ENCODE results near the gene KCNT1. TPM values are rescaled to one million over a fixed set of nuclear protein-coding genes. Genes with fewer than 3 reads are reported as not detected.

The KCNT1 gene
- total RNA-seq, 1 experiment from 2014 or later = 0.17 TPM

- Histone ChIP-seq H3K9me3 (ENCODE audit: control insufficient read depth in 1 of 2, insufficient read depth in 1 of 2, low read depth in 1 of 2, low read length in 2 of 2) (no peaks in the 10 kb centered on the region), H3K4me1 (ENCODE audit: control insufficient read depth in 1 of 2, insufficient read depth in 2 of 2, low read length in 2 of 2) (no peaks in the 10 kb centered on the region), H3K9me2 (ENCODE audit: insufficient read depth) (no peaks in the 10 kb centered on the region), H3K27me3 (ENCODE audit: insufficient read depth, low read length) (no peaks in the 10 kb centered on the region), H3K79me2 (ENCODE audit: insufficient read depth, low read length) (no peaks in the 10 kb centered on the region), H3K27ac (ENCODE audit: low read depth, low read length) (no peak overlapping the region), H4K20me1 (ENCODE audit: insufficient read depth) (no peaks in the 10 kb centered on the region), H3K4me3 (replicated peaks in 1 of 2; ENCODE audit: low read depth in 1 of 2, low read length in 2 of 2) (no peak overlapping the region), H3K4me2 (ENCODE audit: low read length) (no peak overlapping the region), H3K36me3 (ENCODE audit: control insufficient read depth in 1 of 2, insufficient read depth in 2 of 2, low read length in 2 of 2) (no peaks in the 10 kb centered on the region), H2AFZ (ENCODE audit: low read depth, low read length, poor library complexity, severe bottlenecking) (no peak overlapping the region), H3K9ac (ENCODE audit: low read length) (no peak overlapping the region)
- DNase-seq (ENCODE audit: low read depth, low spot score) (no peak), ATAC-seq (peak; percentile 31; the same call in 1 of the 2 replicates)
- CTCF ChIA-PET = no interaction called here
- intact Hi-C loops (cut with micrococcal nuclease) = no loop called here
- no TSS peak for BruUV-seq (replicated peaks)
- POLR2A ChIA-PET = no interaction called here
- no peak for TF ChIP-seq EZH2phosphoT487 (IDR thresholded peaks at IDR 0.05; ENCODE audit: borderline replicate concordance)
- no peak for TF ChIP-seq EZH2 (IDR thresholded peaks at IDR 0.05)
- TF ChIP-seq CBX3 (IDR thresholded peaks at IDR 0.05; ENCODE audit: low read depth) = no peak
- TF ChIP-seq ELF1 (IDR thresholded peaks at IDR 0.05; ENCODE audit: borderline replicate concordance, low read depth) = no peak
- no peak for TF ChIP-seq CEBPB (IDR thresholded peaks at IDR 0.05; ENCODE audit: low read depth)
- no peak for TF ChIP-seq REST (IDR thresholded peaks at IDR 0.05; ENCODE audit: low read depth)
- no peak for TF ChIP-seq MAX (IDR thresholded peaks at IDR 0.05)
- no peak for TF ChIP-seq CTCF (IDR thresholded peaks at IDR 0.05 in 2 of 3, conservative IDR thresholded peaks at IDR 0.05 in 1 of 3; ENCODE audit: borderline replicate concordance in 1 of 3, insufficient read depth in 1 of 3, low read depth in 2 of 3, low read length in 2 of 3)
- TF ChIP-seq POLR2AphosphoS5 (IDR thresholded peaks at IDR 0.05; ENCODE audit: low read depth, low read length) = no peak
- TF ChIP-seq FOSL1 (IDR thresholded peaks at IDR 0.05; ENCODE audit: low read depth) = no peak
- no peak for TF ChIP-seq POLR2A (IDR thresholded peaks at IDR 0.05; ENCODE audit: borderline replicate concordance, extremely low read depth, insufficient read depth, insufficient read length)
- no peak for TF ChIP-seq SRF (IDR thresholded peaks at IDR 0.05; ENCODE audit: low read depth)
- TF ChIP-seq SIN3A (IDR thresholded peaks at IDR 0.05; ENCODE audit: low read depth) = no peak
- TF ChIP-seq TCF7L2 (IDR thresholded peaks at IDR 0.05; ENCODE audit: borderline replicate concordance, extremely low read depth, insufficient read depth, insufficient read length) = no peak
- TF ChIP-seq ZNF274 (IDR thresholded peaks at IDR 0.05; ENCODE audit: low read depth, low read length) = no peak
- no peak for TF ChIP-seq JUND (IDR thresholded peaks at IDR 0.05)
- TF ChIP-seq ATF3 (IDR thresholded peaks at IDR 0.05) = no peak
- RAD21 ChIA-PET (ENCODE audit: low non-redundant PET in 1 of 2, low total read pairs in 2 of 2, uncharacterized antibody in 2 of 2, unreplicated experiment in 2 of 2) = no interaction called here
Observed at GRCh38 chr9:135746565-135746964, 44.6 kb downstream of the KCNT1 start.

Data from HCT116 (cell line).